Endothelial cell of umbilical vein (primary cell): Measurements from ENCODE around the gene PAQR4.

Experiments used
- CTCF ChIP-seq, 2 donors: IDR thresholded peaks; 1 replicate in 1 of 2; 2 replicates in 1 of 2; pipeline ENCODE4 v1.5.1; 2011; ENCODE audit warnings: low read length in 2 of 2, mild to moderate bottlenecking in 2 of 2, moderate library complexity in 2 of 2, control low read depth in 1 of 2, inconsistent platforms in 1 of 2, low read depth in 1 of 2; ENCODE audit not compliant: insufficient read depth in 1 of 2; ENCODE audit errors: extremely low read depth in 1 of 2
- EZH2 ChIP-seq: IDR thresholded peaks from 2 replicates; pipeline ENCODE4 v1.6.1; 2012; ENCODE audit warnings: borderline replicate concordance, low read depth, mild to moderate bottlenecking, moderate library complexity, low read length, inconsistent platforms; ENCODE audit not compliant: severe bottlenecking
- JUN ChIP-seq: IDR thresholded peaks from 2 replicates; pipeline ENCODE4 v1.6.1; 2011; ENCODE audit warnings: borderline replicate concordance, low read depth; ENCODE audit not compliant: insufficient read length, insufficient read depth
- MAX ChIP-seq: IDR thresholded peaks from 2 replicates; pipeline ENCODE4 v1.6.1; 2011; ENCODE audit not compliant: insufficient read depth, insufficient read length
- POLR2A ChIP-seq: IDR thresholded peaks from 2 replicates; pipeline ENCODE4 v1.6.1; 2012; ENCODE audit warnings: low read depth, mild to moderate bottlenecking, control low read depth, low read length

- TF ChIP-seq CTCF (IDR thresholded peaks at IDR 0.05; ENCODE audit: extremely low read depth in 1 of 2, insufficient read depth in 1 of 2, low read depth in 1 of 2, low read length in 2 of 2) (no peak), EZH2 (no peak), POLR2A (no peak), MAX (no peak), JUN (no peak)
Observed at GRCh38 chr16:2971985-2972784, 3.0 kb downstream of the PAQR4 start.
